ENCODE data around the gene UPF3A.
"Not testable (repeated sequence)": the region's sequence is repeated elsewhere in the genome, so short reads cannot be mapped to it uniquely, and the experiment has no call there.

UPF3A gene

GRCh38 chr13:114244637-114245036, 36.8 kb upstream of the UPF3A start:
- H3K27me3 ChIP-seq (ENCODE audit: insufficient read depth, low read length) = no peaks in the 10 kb centered on the region
- H2AFZ ChIP-seq (ENCODE audit: low read length) = no peak overlapping the region
- H3K9me3 ChIP-seq (ENCODE audit: low read length) = no peaks in the 10 kb centered on the region
- no peak overlapping the region for H3K9ac ChIP-seq (ENCODE audit: low read length)
- no peaks in the 10 kb centered on the region for H3K9me2 ChIP-seq (ENCODE audit: low read depth, low read length)
- no peaks in the 10 kb centered on the region for H3K79me2 ChIP-seq (ENCODE audit: insufficient read depth, low read length)
- no peak overlapping the region for H3K4me3 ChIP-seq (ENCODE audit: low read depth, low read length, poor library complexity, severe bottlenecking)
- H3K4me1 ChIP-seq (ENCODE audit: insufficient read depth, low read length, severe bottlenecking) = no peaks in the 10 kb centered on the region
- H3K36me3 ChIP-seq (ENCODE audit: insufficient read depth, low read length) = peaks cover 98% of the 10 kb centered on the region
- no peak overlapping the region for H3K27ac ChIP-seq (ENCODE audit: low read depth, low read length, poor library complexity, severe bottlenecking)
- no peak overlapping the region for H3K4me2 ChIP-seq (ENCODE audit: low read length)
- H4K20me1 ChIP-seq (ENCODE audit: insufficient read depth, low read length) = no peaks in the 10 kb centered on the region
- H3F3A ChIP-seq (ENCODE audit: insufficient read depth, low read length) = no peaks in the 10 kb centered on the region
- TF ChIP-seq EZH2 (IDR thresholded peaks at IDR 0.05; ENCODE audit: borderline replicate concordance, low read length) = no peak
- no peak; the same call in 1 of the 2 replicates for TF ChIP-seq CTCF (IDR thresholded peaks at IDR 0.05; ENCODE audit: low read length)

GRCh38 chr13:114248011-114248410, 33.4 kb upstream of the UPF3A start:
- Histone ChIP-seq H3K9ac (ENCODE audit: low read length) (no peak overlapping the region), H3F3A (ENCODE audit: insufficient read depth, low read length) (no peaks in the 10 kb centered on the region), H3K36me3 (ENCODE audit: insufficient read depth, low read length) (peaks cover 98% of the 10 kb centered on the region), H3K27ac (ENCODE audit: low read depth, low read length, poor library complexity, severe bottlenecking) (no peak overlapping the region), H3K9me2 (ENCODE audit: low read depth, low read length) (no peaks in the 10 kb centered on the region), H2AFZ (ENCODE audit: low read length) (no peak overlapping the region), H3K79me2 (ENCODE audit: insufficient read depth, low read length) (no peaks in the 10 kb centered on the region), H3K4me1 (ENCODE audit: insufficient read depth, low read length, severe bottlenecking) (no peaks in the 10 kb centered on the region), H3K9me3 (ENCODE audit: low read length) (no peaks in the 10 kb centered on the region), H3K4me2 (ENCODE audit: low read length) (no peak overlapping the region), H4K20me1 (ENCODE audit: insufficient read depth, low read length) (no peaks in the 10 kb centered on the region), H3K4me3 (ENCODE audit: low read depth, low read length, poor library complexity, severe bottlenecking) (no peak overlapping the region), H3K27me3 (ENCODE audit: insufficient read depth, low read length) (no peaks in the 10 kb centered on the region)
- TF ChIP-seq EZH2 (IDR thresholded peaks at IDR 0.05; ENCODE audit: borderline replicate concordance, low read length) = no peak
- TF ChIP-seq CTCF (IDR thresholded peaks at IDR 0.05; ENCODE audit: low read length) = no peak

GRCh38 chr13:114249077-114249476, 32.3 kb upstream of the UPF3A start:
- no peak overlapping the region for H3K9ac ChIP-seq (ENCODE audit: low read length)
- H3K9me3 ChIP-seq (ENCODE audit: low read length) = no peaks in the 10 kb centered on the region
- H3K4me1 ChIP-seq (ENCODE audit: insufficient read depth, low read length, severe bottlenecking) = no peaks in the 10 kb centered on the region
- no peak overlapping the region for H3K27ac ChIP-seq (ENCODE audit: low read depth, low read length, poor library complexity, severe bottlenecking)
- H3K79me2 ChIP-seq (ENCODE audit: insufficient read depth, low read length) = no peaks in the 10 kb centered on the region
- H2AFZ ChIP-seq (ENCODE audit: low read length) = no peak overlapping the region
- H3K27me3 ChIP-seq (ENCODE audit: insufficient read depth, low read length) = no peaks in the 10 kb centered on the region
- H3K4me3 ChIP-seq (ENCODE audit: low read depth, low read length, poor library complexity, severe bottlenecking) = no peak overlapping the region
- no peaks in the 10 kb centered on the region for H3F3A ChIP-seq (ENCODE audit: insufficient read depth, low read length)
- H3K36me3 ChIP-seq (ENCODE audit: insufficient read depth, low read length) = peaks cover 93% of the 10 kb centered on the region
- H3K4me2 ChIP-seq (ENCODE audit: low read length) = no peak overlapping the region
- no peaks in the 10 kb centered on the region for H3K9me2 ChIP-seq (ENCODE audit: low read depth, low read length)
- H4K20me1 ChIP-seq (ENCODE audit: insufficient read depth, low read length) = no peaks in the 10 kb centered on the region
- TF ChIP-seq CTCF (IDR thresholded peaks at IDR 0.05; ENCODE audit: low read length) = no peak
- TF ChIP-seq EZH2 (IDR thresholded peaks at IDR 0.05; ENCODE audit: borderline replicate concordance, low read length) = no peak

GRCh38 chr13:114251639-114252440, 29.6 kb upstream of the UPF3A start:
- H3K4me2 ChIP-seq (ENCODE audit: low read length); H4K20me1 ChIP-seq (ENCODE audit: insufficient read depth, low read length); H3K9me3 ChIP-seq (ENCODE audit: low read length); H3F3A ChIP-seq (ENCODE audit: insufficient read depth, low read length); H3K4me1 ChIP-seq (ENCODE audit: insufficient read depth, low read length, severe bottlenecking); H3K27ac ChIP-seq (ENCODE audit: low read depth, low read length, poor library complexity, severe bottlenecking); H3K27me3 ChIP-seq (ENCODE audit: insufficient read depth, low read length); H2AFZ ChIP-seq (ENCODE audit: low read length); H3K9me2 ChIP-seq (ENCODE audit: low read depth, low read length); H3K9ac ChIP-seq (ENCODE audit: low read length); H3K79me2 ChIP-seq (ENCODE audit: insufficient read depth, low read length); H3K4me3 ChIP-seq (ENCODE audit: low read depth, low read length, poor library complexity, severe bottlenecking): not testable (repeated sequence)
- H3K36me3 ChIP-seq (ENCODE audit: insufficient read depth, low read length) = peaks cover 93% of the 10 kb centered on the region

All from OCI-LY1 (cell line).